ENCODE measurements around the gene PRKCQ.

DNA sequence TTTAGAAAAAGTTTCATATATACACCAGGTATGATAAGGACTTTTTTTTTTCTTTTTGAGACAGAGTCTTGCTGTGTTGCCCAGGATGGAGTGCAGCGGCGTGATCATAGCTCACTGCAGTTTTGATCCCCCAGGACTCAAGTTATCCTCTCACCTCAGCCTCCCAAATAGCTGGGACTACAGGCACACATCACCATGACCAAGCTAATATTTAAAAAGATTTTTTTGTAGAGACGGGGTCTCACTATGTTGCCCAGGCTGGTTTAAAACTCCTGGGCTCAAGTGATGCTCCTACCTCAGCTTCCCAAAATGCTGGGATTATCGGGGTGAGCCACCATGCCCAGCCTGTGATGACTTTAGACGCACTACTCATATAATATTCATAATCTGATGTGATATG, 2.2 kb upstream of the PRKCQ start:
- no peak for TF ChIP-seq NFRKB (IDR thresholded peaks at IDR 0.05)
- no peak for TF ChIP-seq BHLHE40 (IDR thresholded peaks at IDR 0.05; ENCODE audit: borderline replicate concordance)
- TF ChIP-seq CTBP1 (IDR thresholded peaks at IDR 0.05; ENCODE audit: borderline replicate concordance) = no peak
- no peak for TF ChIP-seq SP1 (IDR thresholded peaks at IDR 0.05)
- TF ChIP-seq ELF4 (IDR thresholded peaks at IDR 0.05) = no peak

Measured in HEK293T (cell line).